ENCODE measurements around the gene MYO18A.

MYO18A gene

GRCh38 chr17:29070308-29070707 is 109.9 kb downstream of the MYO18A start:
- Histone ChIP-seq H3K9me3 (ENCODE audit: control insufficient read depth in 1 of 2, low read length in 2 of 2) (no peaks in the 10 kb centered on the region), H3K27me3 (ENCODE audit: low read depth, low read length) (no peaks in the 10 kb centered on the region), H3K36me3 (ENCODE audit: control insufficient read depth in 1 of 2, insufficient read depth in 2 of 2, low read length in 2 of 2) (no peaks in the 10 kb centered on the region), H3K4me3 (ENCODE audit: low read depth in 1 of 2, low read length in 2 of 2) (no peak overlapping the region), H3K27ac (ENCODE audit: low read length) (no peak overlapping the region), H3K4me1 (ENCODE audit: control insufficient read depth in 1 of 2, insufficient read depth in 2 of 2, low read length in 2 of 2) (peaks cover 0 to 7% of the 10 kb centered on the region in 2 donors)

GRCh38 chr17:29069526-29070041 is 110.6 kb downstream of the MYO18A start:
- Histone ChIP-seq H3K27ac (ENCODE audit: low read length) (no peak overlapping the region), H3K27me3 (ENCODE audit: low read depth, low read length) (no peaks in the 10 kb centered on the region), H3K4me3 (ENCODE audit: low read depth in 1 of 2, low read length in 2 of 2) (no peak overlapping the region), H3K9me3 (ENCODE audit: control insufficient read depth in 1 of 2, low read length in 2 of 2) (no peaks in the 10 kb centered on the region), H3K36me3 (ENCODE audit: control insufficient read depth in 1 of 2, insufficient read depth in 2 of 2, low read length in 2 of 2) (no peaks in the 10 kb centered on the region), H3K4me1 (ENCODE audit: control insufficient read depth in 1 of 2, insufficient read depth in 2 of 2, low read length in 2 of 2) (peaks cover 0 to 7% of the 10 kb centered on the region in 2 donors)

DNA sequence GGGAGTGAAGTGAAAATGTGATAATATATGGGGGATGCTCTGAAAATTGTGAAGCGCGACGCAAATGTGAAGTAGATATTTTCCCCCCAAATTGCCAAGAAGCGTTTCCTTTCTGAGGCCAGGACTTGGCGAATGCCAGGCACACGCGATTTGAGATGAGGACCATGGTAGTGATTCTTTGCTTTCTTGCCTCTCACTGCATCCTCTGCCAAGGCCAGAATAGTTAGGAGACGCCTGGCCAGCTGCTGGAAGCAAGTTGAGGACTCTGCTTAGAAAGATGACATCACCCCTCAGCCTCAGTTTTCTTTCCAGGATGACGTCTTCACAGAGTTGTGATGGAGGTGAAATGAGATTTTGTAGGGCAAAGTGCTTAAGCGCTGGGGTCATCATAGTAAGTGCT is 111.4 kb downstream of the MYO18A start:
- Histone ChIP-seq H3K9me3 (ENCODE audit: control insufficient read depth in 1 of 2, low read length in 2 of 2) (no peaks in the 10 kb centered on the region), H3K36me3 (ENCODE audit: control insufficient read depth in 1 of 2, insufficient read depth in 2 of 2, low read length in 2 of 2) (no peaks in the 10 kb centered on the region), H3K27me3 (ENCODE audit: low read depth, low read length) (no peaks in the 10 kb centered on the region), H3K4me3 (ENCODE audit: low read depth in 1 of 2, low read length in 2 of 2) (no peak overlapping the region), H3K4me1 (ENCODE audit: control insufficient read depth in 1 of 2, insufficient read depth in 2 of 2, low read length in 2 of 2) (peaks cover 0 to 7% of the 10 kb centered on the region in 2 donors), H3K27ac (ENCODE audit: low read length) (no peak overlapping the region)

GRCh38 chr17:29066606-29067005 is 113.6 kb downstream of the MYO18A start:
- Histone ChIP-seq H3K36me3 (ENCODE audit: control insufficient read depth in 1 of 2, insufficient read depth in 2 of 2, low read length in 2 of 2) (no peaks in the 10 kb centered on the region), H3K27me3 (ENCODE audit: low read depth, low read length) (no peaks in the 10 kb centered on the region), H3K9me3 (ENCODE audit: control insufficient read depth in 1 of 2, low read length in 2 of 2) (no peaks in the 10 kb centered on the region), H3K4me1 (ENCODE audit: control insufficient read depth in 1 of 2, insufficient read depth in 2 of 2, low read length in 2 of 2) (peaks cover 0 to 7% of the 10 kb centered on the region in 2 donors), H3K27ac (ENCODE audit: low read length) (no peak overlapping the region), H3K4me3 (ENCODE audit: low read depth in 1 of 2, low read length in 2 of 2) (no peak overlapping the region)

DNA sequence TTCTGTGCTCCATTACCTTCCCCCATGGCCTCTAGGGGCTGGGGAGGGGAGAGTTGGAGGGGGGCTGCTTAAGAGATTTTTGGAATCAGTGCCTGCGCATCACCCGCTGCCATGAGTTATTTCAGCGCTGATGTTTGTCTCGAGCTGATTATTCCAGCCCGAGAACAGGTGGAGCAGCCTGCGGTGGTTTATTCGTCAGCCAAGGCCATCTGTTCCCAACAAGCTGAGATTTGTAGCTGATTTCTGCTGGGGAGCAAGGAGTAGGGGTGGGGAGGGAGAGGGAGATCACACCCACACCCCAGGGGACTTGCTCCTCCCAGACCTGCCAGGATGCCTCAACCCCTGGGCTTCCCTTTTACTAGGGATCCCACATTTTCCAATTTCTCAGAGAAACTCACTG is 114.2 kb downstream of the MYO18A start:
- Histone ChIP-seq H3K27me3 (ENCODE audit: low read depth, low read length) (no peaks in the 10 kb centered on the region), H3K4me3 (ENCODE audit: low read depth in 1 of 2, low read length in 2 of 2) (no peak overlapping the region), H3K9me3 (ENCODE audit: control insufficient read depth in 1 of 2, low read length in 2 of 2) (no peaks in the 10 kb centered on the region), H3K27ac (ENCODE audit: low read length) (no peak overlapping the region), H3K36me3 (ENCODE audit: control insufficient read depth in 1 of 2, insufficient read depth in 2 of 2, low read length in 2 of 2) (no peaks in the 10 kb centered on the region), H3K4me1 (ENCODE audit: control insufficient read depth in 1 of 2, insufficient read depth in 2 of 2, low read length in 2 of 2) (peaks cover 0 to 12% of the 10 kb centered on the region in 2 donors)

GRCh38 chr17:29063992-29064391 is 116.2 kb downstream of the MYO18A start:
- no peak overlapping the region for H3K4me3 ChIP-seq (ENCODE audit: low read depth in 1 of 2, low read length in 2 of 2)
- no peaks in the 10 kb centered on the region for H3K9me3 ChIP-seq (ENCODE audit: control insufficient read depth in 1 of 2, low read length in 2 of 2)
- peaks cover 0 to 14% of the 10 kb centered on the region in 2 donors for H3K4me1 ChIP-seq (ENCODE audit: control insufficient read depth in 1 of 2, insufficient read depth in 2 of 2, low read length in 2 of 2)
- no peaks in the 10 kb centered on the region for H3K27me3 ChIP-seq (ENCODE audit: low read depth, low read length)
- no peak overlapping the region for H3K27ac ChIP-seq (ENCODE audit: low read length)
- H3K36me3 ChIP-seq (ENCODE audit: control insufficient read depth in 1 of 2, insufficient read depth in 2 of 2, low read length in 2 of 2): no peaks in the 10 kb centered on the region

- peaks cover 0 to 14% of the 10 kb centered on the region in 2 donors for H3K4me1 ChIP-seq (ENCODE audit: control insufficient read depth in 1 of 2, insufficient read depth in 2 of 2, low read length in 2 of 2)
- no peak overlapping the region for H3K27ac ChIP-seq (ENCODE audit: low read length)
- no peak overlapping the region for H3K4me3 ChIP-seq (ENCODE audit: low read depth in 1 of 2, low read length in 2 of 2)
- H3K36me3 ChIP-seq (ENCODE audit: control insufficient read depth in 1 of 2, insufficient read depth in 2 of 2, low read length in 2 of 2): no peaks in the 10 kb centered on the region
- H3K9me3 ChIP-seq (ENCODE audit: control insufficient read depth in 1 of 2, low read length in 2 of 2): no peaks in the 10 kb centered on the region
- H3K27me3 ChIP-seq (ENCODE audit: low read depth, low read length): no peaks in the 10 kb centered on the region
Observed at GRCh38 chr17:29062215-29062614, 118.0 kb downstream of the MYO18A start.

- Histone ChIP-seq H3K4me1 (ENCODE audit: control insufficient read depth in 1 of 2, insufficient read depth in 2 of 2, low read length in 2 of 2) (peaks cover 0 to 14% of the 10 kb centered on the region in 2 donors), H3K36me3 (ENCODE audit: control insufficient read depth in 1 of 2, insufficient read depth in 2 of 2, low read length in 2 of 2) (no peaks in the 10 kb centered on the region), H3K4me3 (ENCODE audit: low read depth in 1 of 2, low read length in 2 of 2) (no peak overlapping the region), H3K9me3 (ENCODE audit: control insufficient read depth in 1 of 2, low read length in 2 of 2) (no peaks in the 10 kb centered on the region), H3K27ac (ENCODE audit: low read length) (no peak overlapping the region), H3K27me3 (ENCODE audit: low read depth, low read length) (no peaks in the 10 kb centered on the region)
Observed at GRCh38 chr17:29061036-29061435, 119.2 kb downstream of the MYO18A start.

- Histone ChIP-seq H3K9me3 (ENCODE audit: control insufficient read depth in 1 of 2, low read length in 2 of 2) (no peaks in the 10 kb centered on the region), H3K27me3 (ENCODE audit: low read depth, low read length) (no peaks in the 10 kb centered on the region), H3K27ac (ENCODE audit: low read length) (no peak overlapping the region), H3K4me1 (ENCODE audit: control insufficient read depth in 1 of 2, insufficient read depth in 2 of 2, low read length in 2 of 2) (peaks cover 0 to 14% of the 10 kb centered on the region in 2 donors), H3K36me3 (ENCODE audit: control insufficient read depth in 1 of 2, insufficient read depth in 2 of 2, low read length in 2 of 2) (no peaks in the 10 kb centered on the region), H3K4me3 (ENCODE audit: low read depth in 1 of 2, low read length in 2 of 2) (no peak overlapping the region)
Observed at GRCh38 chr17:29060475-29060874, 119.7 kb downstream of the MYO18A start.

- H3K4me1 ChIP-seq (ENCODE audit: control insufficient read depth in 1 of 2, insufficient read depth in 2 of 2, low read length in 2 of 2): peaks cover 0 to 14% of the 10 kb centered on the region in 2 donors
- no peak overlapping the region for H3K4me3 ChIP-seq (ENCODE audit: low read depth in 1 of 2, low read length in 2 of 2)
- no peaks in the 10 kb centered on the region for H3K9me3 ChIP-seq (ENCODE audit: control insufficient read depth in 1 of 2, low read length in 2 of 2)
- no peaks in the 10 kb centered on the region for H3K36me3 ChIP-seq (ENCODE audit: control insufficient read depth in 1 of 2, insufficient read depth in 2 of 2, low read length in 2 of 2)
- no peak overlapping the region for H3K27ac ChIP-seq (ENCODE audit: low read length)
- no peaks in the 10 kb centered on the region for H3K27me3 ChIP-seq (ENCODE audit: low read depth, low read length)
Observed at GRCh38 chr17:29059281-29059680, 120.9 kb downstream of the MYO18A start.

DNA sequence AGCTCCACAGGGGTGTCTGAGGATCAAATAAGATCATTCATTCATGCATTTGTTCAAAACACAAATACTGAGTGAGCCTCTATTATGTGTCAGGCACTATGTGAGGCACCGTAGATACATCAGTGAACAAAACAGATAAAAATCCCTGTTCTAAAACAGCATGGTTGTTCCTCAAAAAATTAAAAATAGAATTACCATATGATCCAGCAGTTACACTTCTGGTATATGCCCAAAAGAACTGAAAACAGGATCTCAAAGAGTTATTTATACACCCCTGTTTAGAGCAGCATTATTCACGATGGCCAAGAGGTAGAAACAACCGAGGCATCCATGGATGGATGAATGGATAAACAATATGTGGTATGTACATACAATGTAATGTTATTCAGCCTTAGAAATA is 121.8 kb downstream of the MYO18A start:
- Histone ChIP-seq H3K9me3 (ENCODE audit: control insufficient read depth in 1 of 2, low read length in 2 of 2) (no peaks in the 10 kb centered on the region), H3K27me3 (ENCODE audit: low read depth, low read length) (no peaks in the 10 kb centered on the region), H3K36me3 (ENCODE audit: control insufficient read depth in 1 of 2, insufficient read depth in 2 of 2, low read length in 2 of 2) (no peaks in the 10 kb centered on the region), H3K27ac (ENCODE audit: low read length) (no peak overlapping the region), H3K4me3 (ENCODE audit: low read depth in 1 of 2, low read length in 2 of 2) (no peak overlapping the region), H3K4me1 (ENCODE audit: control insufficient read depth in 1 of 2, insufficient read depth in 2 of 2, low read length in 2 of 2) (peaks cover 0 to 14% of the 10 kb centered on the region in 2 donors)

GRCh38 chr17:29057361-29057760 is 122.8 kb downstream of the MYO18A start:
- Histone ChIP-seq H3K4me1 (ENCODE audit: control insufficient read depth in 1 of 2, insufficient read depth in 2 of 2, low read length in 2 of 2) (peaks cover 0 to 14% of the 10 kb centered on the region in 2 donors), H3K27me3 (ENCODE audit: low read depth, low read length) (no peaks in the 10 kb centered on the region), H3K36me3 (ENCODE audit: control insufficient read depth in 1 of 2, insufficient read depth in 2 of 2, low read length in 2 of 2) (no peaks in the 10 kb centered on the region), H3K27ac (ENCODE audit: low read length) (no peak overlapping the region), H3K9me3 (ENCODE audit: control insufficient read depth in 1 of 2, low read length in 2 of 2) (no peaks in the 10 kb centered on the region), H3K4me3 (ENCODE audit: low read depth in 1 of 2, low read length in 2 of 2) (no peak overlapping the region)
